ENCODE measurements around the gene ACTG1. TPM values are rescaled to one million over a fixed set of nuclear protein-coding genes. Genes with fewer than 3 reads are reported as not detected.

Gene ACTG1
- total RNA-seq, 1 donor from 2014 or later, result 6,103 TPM

- DNase-seq (ENCODE audit: low read depth in 2 of 2), result no peak
Observed at GRCh38 chr17:81499601-81499970, 13.0 kb downstream of the ACTG1 start.

- no peak for DNase-seq (ENCODE audit: low read depth in 2 of 2)
Observed at GRCh38 chr17:81498953-81499600, 13.5 kb downstream of the ACTG1 start.

DNA sequence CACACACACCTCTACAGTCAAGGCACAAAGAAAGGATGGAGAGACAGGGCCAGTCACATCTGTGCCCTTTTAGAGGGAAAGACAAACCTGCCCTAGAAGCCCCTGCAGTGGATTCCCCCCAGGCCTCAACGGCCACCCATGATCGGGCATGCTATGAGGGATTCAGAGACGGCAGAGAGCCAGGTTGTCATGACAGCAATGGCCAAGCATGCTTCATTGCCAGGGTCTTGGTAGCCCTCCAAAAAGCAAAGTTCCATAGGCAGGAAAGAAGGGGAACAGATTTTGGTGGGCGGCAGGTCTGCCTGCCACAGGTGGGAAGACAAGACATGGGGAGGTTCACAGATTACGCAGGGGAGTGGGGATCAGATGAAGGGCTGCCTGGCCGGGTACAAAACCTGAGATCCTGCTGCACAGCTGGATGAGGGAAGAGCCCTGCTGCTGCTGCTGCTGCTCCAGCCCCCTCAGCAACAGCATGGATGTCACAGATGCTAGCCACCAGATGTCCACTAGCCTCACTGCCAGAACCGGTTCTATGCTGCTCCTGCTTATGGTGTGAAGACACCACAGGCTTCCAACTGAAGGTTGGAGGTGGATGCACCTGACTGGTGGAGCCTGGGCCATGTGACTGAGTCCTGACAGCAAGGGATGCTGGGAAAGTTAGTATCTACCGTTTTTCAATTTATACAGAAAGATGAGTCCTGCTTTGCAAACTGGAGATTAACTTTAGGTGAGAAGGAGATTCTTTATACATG lies 17.8 kb downstream of the ACTG1 start:
- DNase-seq (ENCODE audit: low read depth in 2 of 2), result no peak

GRCh38 chr17:81493198-81494038 lies 19.2 kb downstream of the ACTG1 start:
- no peak for DNase-seq (ENCODE audit: low read depth in 2 of 2)

DNA sequence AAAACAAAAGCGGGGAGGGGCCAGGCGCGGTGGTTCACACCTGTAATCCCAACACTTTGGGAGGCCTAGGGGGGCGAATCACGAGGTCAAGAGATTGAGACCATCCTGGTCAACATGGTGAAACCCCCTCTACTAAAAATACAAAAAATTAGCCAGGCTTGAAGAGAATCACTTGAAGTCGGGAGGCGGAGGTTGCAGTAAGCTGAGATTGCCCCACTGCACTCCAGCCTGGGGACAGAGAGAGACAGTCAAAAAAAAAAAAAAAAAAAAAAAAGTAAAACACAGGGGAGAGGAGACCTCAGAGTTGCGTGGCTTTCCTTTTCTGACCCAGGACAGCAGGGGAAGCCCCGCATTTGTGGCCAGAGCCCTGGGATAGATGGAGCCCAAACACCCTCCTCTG lies 19.9 kb downstream of the ACTG1 start:
- DNase-seq (ENCODE audit: low read depth in 2 of 2), result no peak

GRCh38 chr17:81492202-81492601 lies 20.4 kb downstream of the ACTG1 start:
- DNase-seq (ENCODE audit: low read depth in 2 of 2), result no peak

DNA sequence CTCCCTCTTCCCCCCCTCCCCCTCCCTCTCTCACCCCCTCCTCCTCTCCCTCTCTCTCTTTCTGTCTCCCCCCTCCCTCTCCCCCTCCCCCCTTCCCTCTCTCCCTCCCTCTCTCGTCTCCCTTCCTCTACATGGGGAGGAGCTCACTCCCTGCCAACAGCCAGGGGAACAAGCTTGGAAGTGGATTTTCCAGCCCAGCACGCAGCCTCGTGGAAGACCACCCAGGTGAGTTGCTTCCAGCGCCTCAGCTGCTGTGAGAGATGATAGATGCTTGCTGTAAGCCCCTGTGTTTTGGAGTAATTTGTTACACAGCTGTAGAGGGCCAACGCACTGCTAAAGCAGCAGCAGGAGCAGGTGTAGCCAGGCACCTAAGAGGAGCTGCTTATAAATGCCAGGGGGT lies 20.8 kb downstream of the ACTG1 start:
- no peak for DNase-seq (ENCODE audit: low read depth in 2 of 2)

- no peak for DNase-seq (ENCODE audit: low read depth in 2 of 2)
Observed at GRCh38 chr17:81491181-81491581, 21.4 kb downstream of the ACTG1 start.

GRCh38 chr17:81489998-81490992 lies 22.3 kb downstream of the ACTG1 start:
- no peak for DNase-seq (ENCODE audit: low read depth in 2 of 2)

- no peak for DNase-seq (ENCODE audit: low read depth in 2 of 2)
Observed at GRCh38 chr17:81489012-81489997, 23.3 kb downstream of the ACTG1 start.

DNA sequence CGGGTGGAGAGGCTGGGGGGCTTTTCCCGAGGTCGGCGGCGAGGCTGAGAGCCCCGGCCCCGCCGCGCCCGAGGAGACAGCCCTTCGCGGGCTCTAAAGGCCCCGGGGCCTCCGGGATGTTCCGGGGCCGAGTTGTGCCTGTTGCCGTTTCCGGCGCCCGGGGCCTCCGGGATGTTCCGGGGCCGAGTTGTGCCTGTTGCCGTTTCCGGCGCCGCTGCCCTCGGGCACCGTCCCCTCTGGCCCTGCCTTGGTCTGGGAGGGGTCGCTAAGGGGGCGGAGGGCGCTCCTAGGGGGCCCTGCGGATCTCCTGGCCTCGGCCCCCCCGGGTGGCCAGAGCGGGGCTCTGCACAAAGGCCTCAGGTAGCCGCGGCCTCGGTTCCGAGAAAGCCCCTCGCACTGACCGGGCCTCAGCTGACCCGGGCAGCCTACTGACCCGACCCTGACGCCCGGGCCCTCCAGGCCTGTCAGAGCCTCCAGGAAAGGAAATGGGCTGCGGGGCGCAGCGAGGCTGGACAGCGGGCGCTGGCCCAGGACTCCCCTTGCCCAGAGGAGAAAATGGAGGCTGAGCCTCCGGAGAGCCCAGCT lies 24.2 kb downstream of the ACTG1 start:
- no peak for DNase-seq (ENCODE audit: low read depth in 2 of 2)

DNA sequence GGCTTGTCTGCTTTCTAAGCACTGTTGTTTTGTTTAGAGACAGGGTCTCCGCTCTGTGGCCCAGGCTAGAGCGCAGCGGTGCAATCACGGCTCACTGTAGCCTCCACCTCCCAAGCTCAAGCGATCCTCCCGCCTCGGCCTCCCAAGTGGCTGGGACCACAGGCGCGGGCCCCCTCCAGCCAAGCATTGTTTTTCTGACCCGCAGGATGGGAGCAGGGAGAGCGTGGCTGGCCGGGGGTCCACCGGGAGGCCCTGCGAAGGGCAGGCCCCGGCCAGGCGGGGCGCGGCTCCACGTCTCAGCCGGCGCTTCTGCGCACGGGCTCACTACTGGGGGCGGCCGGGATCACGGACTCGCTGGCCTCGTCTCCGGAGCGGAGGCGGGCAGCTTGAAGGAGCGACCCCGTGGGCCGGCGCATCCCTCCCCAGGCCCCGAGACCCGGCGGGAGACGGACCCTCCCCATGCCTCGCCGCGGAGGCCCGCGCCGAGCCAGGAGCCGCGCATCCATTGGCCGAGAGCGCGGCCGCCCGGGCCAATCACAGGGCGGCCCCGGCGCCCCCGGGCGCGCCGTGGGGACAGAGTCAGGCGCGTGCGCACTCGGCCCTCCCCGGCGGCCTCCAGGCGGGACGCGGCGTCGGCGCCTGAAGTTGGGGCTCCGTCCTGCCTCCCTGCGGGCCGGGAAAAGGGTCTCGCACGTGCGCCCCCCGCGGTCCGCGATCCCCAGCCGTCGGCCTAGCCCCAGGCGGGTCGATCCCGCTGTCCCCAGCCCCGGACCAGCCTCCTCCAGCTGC lies 24.9 kb downstream of the ACTG1 start:
- peak in 1 of 2 donors; percentile 79 for DNase-seq (ENCODE audit: low read depth in 2 of 2)

- DNase-seq (ENCODE audit: low read depth in 2 of 2), result no peak
Observed at GRCh38 chr17:81487089-81487486, 25.5 kb downstream of the ACTG1 start.

DNA sequence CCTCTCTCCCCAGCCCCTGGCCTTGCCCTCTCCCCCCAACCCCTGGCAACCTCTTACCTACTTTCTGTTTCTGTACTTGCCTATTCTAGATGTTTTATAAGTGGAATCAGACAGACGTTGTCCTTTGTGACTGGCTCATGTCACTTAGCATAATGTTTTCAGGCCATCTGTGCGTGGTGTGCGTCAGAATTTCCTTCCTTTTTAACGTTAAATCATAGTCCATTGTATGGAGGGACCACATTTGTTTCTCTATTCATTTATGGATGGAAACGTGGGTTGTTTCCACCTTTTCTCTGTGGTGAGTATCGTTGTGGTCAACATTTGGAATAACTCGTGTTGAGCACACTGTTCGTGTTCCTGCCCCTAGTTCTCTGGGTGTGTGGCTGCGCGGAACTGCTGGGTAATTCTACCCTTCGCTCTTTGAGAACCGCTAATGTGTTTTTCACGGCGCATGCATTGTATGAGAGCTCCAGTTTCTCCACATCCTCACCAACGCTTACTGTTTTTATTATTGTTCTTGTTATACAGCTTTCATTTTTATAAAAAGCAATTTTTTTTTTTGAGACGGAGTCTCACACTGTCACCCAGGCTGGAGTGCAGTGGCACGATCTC lies 26.3 kb downstream of the ACTG1 start:
- DNase-seq (ENCODE audit: low read depth in 2 of 2), result peak; percentile 95 to 97

DNA sequence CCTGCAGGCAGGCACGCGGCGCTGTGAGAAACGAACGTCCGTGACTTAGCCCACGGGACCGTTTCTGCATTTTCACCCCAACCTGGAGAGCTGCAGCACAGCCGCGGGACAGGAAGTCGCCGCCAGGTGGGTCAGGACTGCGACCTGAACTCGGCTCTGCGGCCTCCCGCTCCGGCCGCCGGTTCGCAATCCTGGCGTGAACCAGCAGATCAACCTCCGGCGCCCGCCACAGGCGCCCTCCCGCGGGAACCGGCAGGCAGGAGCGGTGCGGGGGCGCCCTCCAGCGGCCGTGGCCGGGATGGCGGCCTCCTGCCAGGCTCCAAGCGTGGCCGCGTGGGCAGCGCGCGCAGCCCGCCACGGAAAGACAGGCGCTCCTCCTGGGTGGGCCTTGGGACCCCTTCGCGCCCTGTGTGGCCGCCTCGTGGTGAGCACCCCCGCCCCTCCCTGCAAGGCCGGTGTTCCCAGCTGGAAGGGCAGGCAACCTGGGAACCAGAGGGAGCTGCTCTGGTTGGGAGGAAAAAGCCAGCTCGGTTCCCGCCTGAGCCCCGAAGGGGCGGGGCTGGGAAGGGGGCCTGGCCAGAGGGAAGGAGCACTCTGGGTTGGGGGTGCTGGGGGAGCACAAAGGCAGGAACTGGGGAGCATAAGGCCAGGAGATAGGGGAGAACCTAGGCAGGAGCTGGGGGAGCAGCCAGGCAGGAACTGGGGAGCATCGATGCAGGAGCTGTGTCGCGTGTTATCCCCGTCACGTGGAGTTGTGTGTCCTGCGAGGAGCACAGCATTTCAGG lies 28.2 kb downstream of the ACTG1 start:
- DNase-seq (ENCODE audit: low read depth in 2 of 2), result peak; percentile 61 to 82

GRCh38 chr17:81483862-81484194 lies 28.8 kb downstream of the ACTG1 start:
- DNase-seq (ENCODE audit: low read depth in 2 of 2), result no peak

GRCh38 chr17:81483085-81483861 lies 29.3 kb downstream of the ACTG1 start:
- peak; percentile 82 to 94 for DNase-seq (ENCODE audit: low read depth in 2 of 2)
